HepG2 (cell line): ENCODE measurements around the gene CNR2. TPM values are rescaled to one million over a fixed set of nuclear protein-coding genes. Genes with fewer than 3 reads are reported as not detected.

ENCODE experiments used
- CBX1 ChIP-seq: IDR thresholded peaks from one replicate; pipeline ENCODE4 v1.6.1; 2016; ENCODE audit warnings: antibody characterized with exemption, low read depth
- CEBPZ ChIP-seq: IDR thresholded peaks from 2 replicates; pipeline ENCODE4 v1.6.1; 2012; ENCODE audit warnings: low read length, improper control_type of control experiment
- CREB1 ChIP-seq, 2 experiments: fragments of 450-650 bp in 1 of 2; IDR thresholded peaks; 2 replicates each; pipeline ENCODE4 v1.6.1; 2016 to 2017; ENCODE audit warnings: control low read depth in 1 of 2, mild to moderate bottlenecking in 1 of 2, missing compliant biosample characterization in 1 of 2, missing genetic modification characterization in 1 of 2
- JDP2 ChIP-seq: sonication (generic); formaldehyde crosslinking; IDR thresholded peaks from 2 replicates; pipeline ENCODE4 v1.8.1; 2022; ENCODE audit warnings: missing genetic modification reagents, borderline replicate concordance
- KLF13 ChIP-seq: sonication (generic); formaldehyde crosslinking; IDR thresholded peaks from 2 replicates; pipeline ENCODE4 v1.4.0; 2020; ENCODE audit warnings: mild to moderate bottlenecking, missing genetic modification reagents
- NAIF1 ChIP-seq: sonication (generic); formaldehyde crosslinking; IDR thresholded peaks from 2 replicates; pipeline ENCODE4 v1.5.0; 2020; ENCODE audit warnings: mild to moderate bottlenecking, missing genetic modification reagents, borderline replicate concordance
- NR2F2 ChIP-seq: IDR thresholded peaks from 2 replicates; pipeline ENCODE4 v1.6.1; 2012; ENCODE audit warnings: low read depth, inconsistent platforms, borderline replicate concordance
- PHF8 ChIP-seq: sonication (generic); formaldehyde crosslinking; IDR thresholded peaks from 2 replicates; pipeline ENCODE4 v1.5.0; 2020; ENCODE audit warnings: missing genetic modification reagents
- SALL2 ChIP-seq: sonication (generic); formaldehyde crosslinking; IDR thresholded peaks from 2 replicates; pipeline ENCODE4 v1.8.1; 2023; ENCODE audit warnings: mild to moderate bottlenecking, missing genetic modification reagents, inconsistent platforms
- SRSF1 ChIP-seq: fragments of 200-400 bp; formaldehyde crosslinking; optimal IDR thresholded peaks from 2 replicates; pipeline ENCODE3; 2017; ENCODE audit warnings: mild to moderate bottlenecking, low read depth, low read length, moderate library complexity
- THAP11 ChIP-seq: IDR thresholded peaks from 2 replicates; pipeline ENCODE4 v1.6.1; 2016; ENCODE audit warnings: missing biosample characterization, missing genetic modification reagents
- ZBTB20 ChIP-seq: sonication (generic); formaldehyde crosslinking; IDR thresholded peaks from 2 replicates; pipeline ENCODE4 v1.8.1; 2023; ENCODE audit warnings: missing genetic modification reagents, low read depth, mild to moderate bottlenecking, borderline replicate concordance
- ZFP90 ChIP-seq: sonication (generic); formaldehyde crosslinking; IDR thresholded peaks from 2 replicates; pipeline ENCODE4 v1.8.0; 2022; ENCODE audit warnings: missing genetic modification reagents, mild to moderate bottlenecking, inconsistent platforms, borderline replicate concordance
- ZNF124 ChIP-seq: sonication (generic); formaldehyde crosslinking; IDR thresholded peaks from 2 replicates; pipeline ENCODE4 v1.4.0; 2020; ENCODE audit warnings: missing genetic modification reagents
- ZNF282 ChIP-seq: fragments of 450-650 bp; IDR thresholded peaks from 2 replicates; pipeline ENCODE4 v1.6.1; 2018; ENCODE audit not compliant: partially characterized antibody
- ZNF441 ChIP-seq: sonication (generic); formaldehyde crosslinking; IDR thresholded peaks from 2 replicates; pipeline ENCODE4 v1.7.0; 2021; ENCODE audit warnings: missing genetic modification reagents, borderline replicate concordance
- ZNF446 ChIP-seq: sonication (generic); formaldehyde crosslinking; IDR thresholded peaks from 2 replicates; pipeline ENCODE4 v1.5.0; 2020; ENCODE audit warnings: mild to moderate bottlenecking, missing genetic modification reagents
- ZNF580 ChIP-seq: IDR thresholded peaks from 2 replicates; pipeline ENCODE4 v1.6.1; 2016; ENCODE audit warnings: low read depth, borderline replicate concordance
- ZNF589 ChIP-seq: sonication (generic); formaldehyde crosslinking; conservative IDR thresholded peaks from 2 replicates; pipeline ENCODE4 v1.8.0; 2022; ENCODE audit warnings: mild to moderate bottlenecking, moderate library complexity, missing genetic modification reagents
- ZNF780A ChIP-seq: sonication (generic); formaldehyde crosslinking; IDR thresholded peaks from 2 replicates; pipeline ENCODE4 v1.8.0; 2022; ENCODE audit warnings: mild to moderate bottlenecking, missing genetic modification reagents, moderate library complexity
- polyA plus RNA-seq, 8 experiments: library from polyadenylated mRNA; depleted of rRNA in 3 of 8; stranded (reverse) in 7 of 8; unstranded in 1 of 8; fragments of >200 nt; fragmentation: Illumina TruSeq in 4 of 8; extraction: Trizol in 4 of 8; gene quantifications; 2 replicates each; pipeline versions ENCODE4 v1.2.1 to v1.2.3, GENCODE V29; 2011 to 2016; ENCODE audit warnings: low read depth in 4 of 8, missing spikeins in 1 of 8, mixed read lengths in 1 of 8; ENCODE audit not compliant: insufficient read depth in 1 of 8
- total RNA-seq, 5 experiments: library from RNA; depleted of rRNA; stranded (reverse); fragments of >200 nt; fragmentation: Illumina TruSeq; extraction: Trizol; gene quantifications; 2 replicates each; pipeline ENCODE4 v1.2.3, GENCODE V29; 2016; ENCODE audit warnings: low read depth in 1 of 5
- TF ChIP-seq, protein P1 (sequence below): sonication (generic); formaldehyde crosslinking; IDR thresholded peaks from 2 replicates; pipeline ENCODE4 v1.8.1; 2023; ENCODE audit warnings: mild to moderate bottlenecking, inconsistent platforms, moderate library complexity, missing genetic modification reagents, borderline replicate concordance
- TF ChIP-seq, protein P2 (sequence below): sonication (generic); formaldehyde crosslinking; IDR thresholded peaks from 2 replicates; pipeline ENCODE4 v1.8.0; 2022; ENCODE audit warnings: mild to moderate bottlenecking, missing genetic modification reagents

Gene CNR2
- total and polyA plus RNA-seq, 2 of the 13 experiments (the other 11 are each of a cell fraction or from before 2014, with no cell fraction given): not detected

DNA sequence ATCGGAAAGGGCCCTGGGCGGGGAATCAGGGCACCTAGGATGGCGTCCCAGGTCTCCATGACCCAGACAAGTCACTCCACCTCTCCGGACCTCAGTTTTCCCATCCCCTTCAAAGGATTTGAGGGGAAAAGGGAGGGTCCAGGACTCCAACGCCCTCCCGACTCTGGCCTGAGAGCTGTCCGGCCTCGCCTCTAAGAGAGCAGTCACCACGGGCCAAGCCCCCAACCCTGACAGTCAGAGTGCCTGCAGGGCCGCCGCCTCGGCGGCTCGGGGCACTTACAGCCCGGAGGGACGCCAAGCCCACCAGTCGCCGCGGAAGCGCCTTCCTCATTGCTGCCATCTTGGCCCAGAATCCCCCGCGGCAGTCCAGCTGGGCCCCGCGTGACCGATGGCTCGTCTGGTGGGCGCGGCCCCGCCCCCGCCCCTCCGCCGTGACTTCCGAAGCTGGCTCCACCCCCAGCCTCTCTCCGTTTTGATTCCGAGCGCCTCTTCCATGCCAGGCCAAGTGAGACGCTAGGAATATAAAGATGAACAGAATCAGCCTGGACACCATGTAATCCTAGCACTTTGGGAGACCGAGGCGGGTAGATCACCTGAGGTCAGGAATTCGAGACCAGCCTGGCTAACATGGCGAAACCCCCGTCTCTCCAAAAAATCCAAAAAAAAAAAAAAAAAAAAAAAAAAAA is 87.9 kb downstream of the CNR2 start, which contains the start of gene HMGCL (continued):
- TF ChIP-seq THAP11 (CRISPR knock-in tag) (peak; percentile 85), SALL2 (CRISPR knock-in tag) (peak; percentile 77; the same call in 1 of the 2 replicates), SRSF1 (peak; percentile 85), ZNF589 (no peak), ZNF446 (no peak), ZBTB20 (CRISPR knock-in tag) (0 out of 2 replicates have a peak, but pooled peaks have one; percentile 84), ZNF580 (no peak), JDP2 (CRISPR knock-in tag) (no peak), ZFP90 (CRISPR knock-in tag) (peak; percentile 24; the same call in 1 of the 2 replicates), CBX1 (peak; percentile 76), KLF13 (no peak), ZNF124 (CRISPR knock-in tag) (0 out of 2 replicates have a peak, but pooled peaks have one; percentile 80), CEBPZ (no peak), NAIF1 (no peak), ZNF441 (CRISPR knock-in tag) (peak; percentile 19; the same call in 1 of the 2 replicates), CREB1 (IDR thresholded peaks at IDR 0.05) (no peak), CREB1 (CRISPR knock-in tag; IDR thresholded peaks at IDR 0.05) (no peak), PHF8 (CRISPR knock-in tag) (peak; percentile 91), ZNF282 (no peak), NR2F2 (no peak), ZNF780A (CRISPR knock-in tag) (no peak)
- TF ChIP-seq, protein P1, sequence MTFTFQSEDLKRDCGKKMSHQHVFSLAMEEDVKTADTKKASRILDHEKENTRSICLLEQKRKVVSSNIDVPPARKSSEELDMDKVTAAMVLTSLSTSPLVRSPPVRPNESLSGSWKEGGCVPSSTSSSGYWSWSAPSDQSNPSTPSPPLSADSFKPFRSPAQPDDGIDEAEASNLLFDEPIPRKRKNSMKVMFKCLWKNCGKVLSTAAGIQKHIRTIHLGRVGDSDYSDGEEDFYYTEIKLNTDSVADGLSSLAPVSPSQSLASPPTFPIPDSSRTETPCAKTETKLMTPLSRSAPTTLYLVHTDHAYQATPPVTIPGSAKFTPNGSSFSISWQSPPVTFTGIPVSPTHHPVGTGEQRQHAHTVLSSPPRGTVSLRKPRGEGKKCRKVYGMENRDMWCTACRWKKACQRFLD (CRISPR knock-in tag): no peak
- TF ChIP-seq, protein P2, sequence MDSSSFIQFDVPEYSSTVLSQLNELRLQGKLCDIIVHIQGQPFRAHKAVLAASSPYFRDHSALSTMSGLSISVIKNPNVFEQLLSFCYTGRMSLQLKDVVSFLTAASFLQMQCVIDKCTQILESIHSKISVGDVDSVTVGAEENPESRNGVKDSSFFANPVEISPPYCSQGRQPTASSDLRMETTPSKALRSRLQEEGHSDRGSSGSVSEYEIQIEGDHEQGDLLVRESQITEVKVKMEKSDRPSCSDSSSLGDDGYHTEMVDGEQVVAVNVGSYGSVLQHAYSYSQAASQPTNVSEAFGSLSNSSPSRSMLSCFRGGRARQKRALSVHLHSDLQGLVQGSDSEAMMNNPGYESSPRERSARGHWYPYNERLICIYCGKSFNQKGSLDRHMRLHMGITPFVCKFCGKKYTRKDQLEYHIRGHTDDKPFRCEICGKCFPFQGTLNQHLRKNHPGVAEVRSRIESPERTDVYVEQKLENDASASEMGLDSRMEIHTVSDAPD (CRISPR knock-in tag): no peak
